SK-N-DZ (cell line): ENCODE data around the gene ZNF416. TPM values are rescaled to one million over a fixed set of nuclear protein-coding genes. Genes with fewer than 3 reads are reported as not detected.

Experiments used
- DNase-seq: peaks from one replicate; pipeline ENCODE4 v3.0.0-alpha.2; 2015; ENCODE audit warnings: low spot score
- polyA plus RNA-seq, 2 experiments: library from polyadenylated mRNA; depleted of rRNA; stranded (reverse); fragments of >200 nt; gene quantifications; 2 replicates each; pipeline ENCODE4 v1.2.3, GENCODE V29; 2014

The ZNF416 gene
- polyA plus RNA-seq (2014; cell fraction: cytosol; rRNA removed), result 1.5 and 2.7 TPM in 2 replicates
- 2.4 and 4.0 TPM in 2 replicates for polyA plus RNA-seq (2014; cell fraction: nucleus; rRNA removed)

DNA sequence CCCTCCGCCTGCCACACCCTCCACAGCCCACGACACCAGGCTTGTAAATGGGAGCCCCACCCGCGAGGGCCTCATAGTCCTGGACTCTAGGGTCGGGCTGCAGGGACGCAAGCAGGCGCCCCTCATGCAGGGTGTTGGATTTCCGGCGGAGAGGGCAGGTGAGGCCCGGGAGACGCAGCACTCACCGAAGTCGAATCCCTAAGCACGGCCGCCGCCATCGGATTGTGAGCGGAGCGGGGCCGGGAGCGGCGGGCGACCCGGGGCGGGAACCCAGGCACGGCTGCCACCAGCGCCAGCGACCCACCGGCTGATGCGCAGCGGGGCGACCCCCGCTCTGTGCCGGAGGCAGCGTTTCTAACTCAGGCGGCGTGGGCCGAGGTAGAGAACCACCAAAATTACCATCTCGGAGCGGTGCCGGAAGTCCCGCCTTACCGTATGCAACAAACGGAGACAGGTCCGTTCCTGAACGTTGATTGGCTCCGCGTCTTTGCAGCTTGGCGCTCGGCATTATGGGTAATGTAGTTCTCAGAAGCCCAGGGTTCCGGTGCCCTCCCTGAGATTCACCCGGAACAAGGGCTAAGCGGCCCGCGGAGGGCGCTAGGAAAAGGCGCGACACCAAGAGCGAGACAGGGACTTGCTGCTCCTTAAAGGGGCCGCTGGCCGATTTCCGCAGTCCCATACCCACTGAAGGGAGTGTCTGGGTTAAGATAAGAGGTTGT, at the start of gene ZNF416:
Gene ZNF416, minus strand, starts transcription at position 425 of the 719 bp plus-strand sequence. Its CDS starts 207 bp downstream, at position 218.
- DNase-seq, result peak; percentile 95

DNA sequence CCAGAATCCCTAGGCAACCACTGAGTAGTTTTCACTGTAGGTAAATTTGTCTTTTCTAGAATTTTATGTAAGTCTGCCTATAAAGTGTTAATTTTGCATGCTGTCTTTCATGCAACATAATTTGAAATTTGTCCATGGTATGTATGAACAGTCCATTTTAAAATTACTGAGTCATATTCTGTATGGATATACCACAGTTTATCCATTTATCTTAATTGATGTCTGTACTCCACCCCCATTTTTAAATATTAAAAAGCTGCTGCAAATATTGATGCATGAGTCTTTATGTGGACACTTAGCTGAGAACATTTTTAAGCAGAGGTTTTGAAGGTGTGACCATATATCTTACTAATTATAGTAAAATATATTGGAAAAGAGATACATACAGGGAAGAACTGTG, 44.4 kb upstream of the ZNF416 start:
- DNase-seq, result no peak

DNA sequence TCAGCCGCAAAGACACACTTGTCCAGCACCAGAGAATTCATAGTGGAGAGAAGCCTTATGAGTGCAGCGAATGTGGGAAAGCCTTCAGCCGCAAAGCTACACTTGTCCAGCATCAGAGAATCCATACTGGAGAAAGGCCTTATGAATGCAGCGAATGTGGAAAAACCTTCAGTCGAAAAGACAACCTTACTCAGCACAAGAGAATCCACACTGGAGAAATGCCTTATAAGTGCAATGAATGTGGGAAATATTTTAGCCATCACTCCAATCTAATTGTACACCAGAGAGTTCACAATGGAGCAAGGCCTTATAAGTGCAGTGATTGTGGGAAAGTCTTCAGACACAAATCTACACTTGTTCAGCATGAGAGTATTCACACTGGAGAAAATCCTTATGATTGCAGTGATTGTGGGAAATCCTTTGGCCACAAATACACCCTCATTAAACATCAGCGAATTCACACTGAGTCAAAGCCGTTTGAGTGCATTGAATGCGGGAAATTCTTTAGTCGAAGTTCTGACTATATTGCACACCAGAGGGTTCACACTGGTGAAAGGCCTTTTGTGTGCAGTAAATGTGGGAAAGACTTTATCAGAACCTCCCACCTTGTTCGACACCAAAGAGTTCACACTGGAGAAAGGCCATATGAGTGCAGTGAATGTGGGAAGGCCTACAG, 42.1 kb upstream of the ZNF416 start:
- DNase-seq, result no peak

DNA sequence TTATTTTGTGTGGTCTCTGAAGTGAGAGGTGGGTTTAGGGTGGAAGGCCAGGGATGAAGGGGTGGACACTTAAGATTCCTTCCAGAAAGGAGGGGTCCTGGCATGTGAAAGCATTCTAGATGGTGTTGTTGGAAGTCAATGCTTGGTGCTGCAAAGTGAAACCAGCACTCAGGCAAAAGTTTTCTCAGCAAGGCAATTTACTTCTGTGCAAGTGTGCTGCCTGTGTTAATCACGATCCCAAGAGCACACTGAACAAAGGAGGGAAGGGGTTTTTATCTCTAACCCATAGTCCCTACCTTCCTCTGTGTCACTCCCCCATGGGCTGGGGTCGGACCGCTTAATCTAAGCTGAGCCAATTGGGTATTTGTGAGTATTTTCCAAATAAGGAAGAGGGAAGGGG, 36.6 kb upstream of the ZNF416 start:
- DNase-seq, result no peak

DNA sequence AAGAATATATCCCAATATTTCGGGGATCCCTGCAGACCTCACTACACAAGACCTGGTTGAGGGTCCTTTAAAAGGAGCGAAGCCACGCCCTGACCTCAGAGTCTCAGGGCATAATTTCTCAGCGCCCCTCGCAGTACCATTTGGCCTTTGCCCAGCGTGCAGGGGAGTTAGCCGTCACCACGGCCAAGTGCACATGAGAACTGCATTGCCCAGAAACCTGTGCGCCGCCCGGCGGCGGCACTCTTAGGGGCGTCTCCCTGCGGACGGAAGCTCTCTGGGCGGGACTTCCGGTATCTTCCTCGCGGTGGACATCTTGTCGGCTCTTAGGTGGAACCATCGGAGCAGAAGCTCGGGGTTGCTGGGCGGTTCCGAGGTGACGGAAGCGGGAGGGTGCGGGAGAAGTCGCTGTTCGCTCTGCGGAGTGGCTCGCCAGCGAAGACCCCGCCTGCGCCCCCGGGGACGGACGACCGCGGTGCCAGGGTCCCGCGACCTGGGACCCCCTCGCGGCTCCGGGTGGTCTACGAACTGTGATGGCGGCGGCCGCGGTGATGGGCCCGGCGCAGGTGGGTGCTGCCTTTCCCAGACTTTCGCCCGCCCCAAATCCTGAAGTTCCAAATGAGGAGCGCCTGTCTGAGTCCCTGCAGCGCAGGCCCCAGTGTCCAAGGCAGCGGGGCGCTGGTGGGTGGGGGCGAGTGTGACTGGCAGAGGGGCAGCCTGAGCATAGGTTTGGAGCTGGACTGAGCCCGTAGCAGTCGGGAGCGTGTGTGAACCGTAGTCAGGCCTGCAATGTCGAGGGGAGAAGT, 35.4 kb upstream of the ZNF416 start, which contains the start of gene ZNF134:
Gene ZNF134, plus strand, starts transcription at position 302 of the 803 bp plus-strand sequence. CDS start 5,227 bp downstream, outside the sequence.
- DNase-seq, result peak; percentile 84

DNA sequence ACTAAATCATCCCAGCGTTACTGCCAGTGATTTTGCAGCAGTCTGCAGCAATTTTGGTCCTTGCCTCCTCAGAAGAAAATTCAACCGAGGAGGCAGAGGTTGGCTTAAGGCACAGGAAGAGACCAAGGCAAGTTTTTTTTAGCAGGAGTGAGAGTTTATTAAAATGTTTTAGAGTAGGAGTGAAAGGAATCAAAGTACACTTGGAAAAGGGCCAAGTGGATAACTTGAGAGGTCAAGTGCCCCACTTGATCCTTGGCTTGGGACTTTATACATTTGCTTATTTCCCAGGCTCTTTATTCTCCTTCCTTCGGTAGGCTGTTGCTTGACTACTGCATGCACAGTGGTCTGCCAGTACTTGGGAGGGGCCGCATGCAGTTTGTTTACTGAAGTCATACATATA, 32.4 kb upstream of the ZNF416 start:
- DNase-seq, result no peak

- no peak for DNase-seq
Observed at GRCh38 chr19:57606931-57607330, 28.2 kb upstream of the ZNF416 start.

DNA sequence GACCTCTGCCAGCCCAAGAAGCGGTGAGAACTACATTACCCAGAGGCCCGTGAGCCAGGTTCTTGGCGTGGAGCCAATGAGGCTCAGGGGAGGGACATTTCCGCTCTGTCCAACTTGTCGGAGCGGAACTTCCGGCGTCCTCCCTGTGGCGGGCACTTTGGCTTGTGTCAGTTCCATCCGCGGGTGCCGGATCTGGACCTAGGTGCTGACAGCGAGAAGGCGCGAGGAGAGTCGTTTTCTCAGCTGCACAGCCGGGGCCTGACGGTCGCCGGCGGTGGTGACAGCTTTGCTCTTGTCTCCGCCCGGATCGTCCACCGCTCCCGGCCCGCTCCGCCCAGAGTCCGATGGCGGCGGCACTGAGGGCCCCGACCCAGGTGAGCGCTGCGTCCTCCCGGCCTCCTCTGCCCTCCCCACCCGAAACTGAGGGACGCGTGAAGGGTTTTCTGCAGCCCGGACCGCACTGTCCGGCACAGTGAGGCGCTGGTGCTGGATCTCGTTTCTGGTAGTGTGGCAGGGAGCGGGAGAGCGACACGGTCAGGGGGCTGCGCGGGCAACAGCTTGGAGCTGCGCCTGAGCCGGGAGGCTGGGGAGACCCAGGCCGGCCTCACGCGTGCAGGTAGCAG, 21.2 kb upstream of the ZNF416 start, which contains the start of gene ZNF530:
Gene ZNF530, plus strand, starts transcription at position 125 of the 623 bp plus-strand sequence. CDS start 4,461 bp downstream, outside the sequence.
- peak; percentile 87 for DNase-seq

GRCh38 chr19:57599377-57599760, 20.7 kb upstream of the ZNF416 start:
- no peak for DNase-seq

- no peak for DNase-seq
Observed at GRCh38 chr19:57587529-57587928, 8.8 kb upstream of the ZNF416 start.

DNA sequence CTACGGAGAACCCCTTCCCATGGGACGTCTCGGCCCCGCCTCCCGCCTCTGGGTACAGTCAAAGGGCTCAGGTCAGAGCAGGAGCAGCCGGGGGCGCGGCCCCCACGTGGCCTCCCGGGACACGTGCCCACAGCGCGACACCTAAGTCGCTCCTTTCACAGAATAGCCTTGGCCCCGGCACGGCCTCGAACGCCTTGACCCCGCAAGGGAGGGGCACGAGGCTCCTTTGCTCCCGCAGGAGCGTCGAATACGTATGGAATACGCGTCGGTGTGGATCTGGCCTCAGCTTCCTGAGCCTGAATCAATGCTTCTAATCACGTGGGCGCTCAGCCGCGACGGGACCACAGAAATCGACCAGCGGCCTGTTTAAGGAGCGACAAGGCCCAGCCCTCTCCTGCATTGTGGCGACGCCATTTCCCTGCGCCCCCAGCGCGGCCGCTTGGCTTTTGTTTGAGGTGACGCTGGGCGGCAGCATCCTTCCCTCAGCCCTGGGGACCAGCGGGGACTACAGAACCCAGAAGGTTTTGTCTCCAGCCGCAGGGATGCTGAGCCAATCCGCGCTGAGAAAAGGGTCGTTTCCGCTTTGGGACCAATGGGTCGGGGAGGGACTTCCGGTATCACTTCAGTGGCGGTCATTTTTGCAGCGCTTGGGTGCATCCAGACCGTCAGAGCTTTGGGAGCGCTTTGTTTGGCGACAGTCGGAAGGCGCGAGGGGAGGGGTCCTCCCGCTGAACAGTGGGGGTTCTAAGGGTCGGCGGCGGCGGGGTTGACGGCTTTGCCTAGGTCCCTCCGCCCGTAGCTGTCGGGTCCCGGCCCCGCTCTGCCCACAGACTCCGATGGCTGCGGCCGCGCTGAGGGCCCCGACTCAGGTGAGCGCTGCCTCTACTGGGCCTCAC, 5.1 kb upstream of the ZNF416 start, which contains the start of gene ZIK1:
Gene ZIK1, plus strand, starts transcription at position 625 of the 896 bp plus-strand sequence. Its CDS starts 212 bp downstream, at position 837.
- DNase-seq, result peak; percentile 92

- DNase-seq, result no peak
Observed at GRCh38 chr19:57583104-57583520, 4.4 kb upstream of the ZNF416 start.

DNA sequence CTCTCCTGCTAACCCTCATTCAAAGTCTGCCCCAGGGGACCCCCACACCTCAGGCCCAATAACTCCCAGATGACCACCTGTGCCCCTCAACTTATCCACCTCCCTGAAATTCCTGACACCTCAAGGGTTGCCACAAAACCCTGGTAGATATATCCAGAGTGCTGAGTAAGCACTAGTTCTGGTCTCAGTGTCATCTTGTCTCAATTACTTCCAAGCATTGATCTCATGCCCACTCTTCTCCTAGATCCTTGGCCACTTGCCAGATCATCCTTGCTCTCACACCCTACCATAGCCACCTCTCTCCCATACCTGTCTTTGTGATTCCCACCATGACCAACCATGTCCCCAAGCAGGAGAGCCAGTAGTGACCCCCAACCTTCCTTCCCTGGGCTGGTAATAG, 2.0 kb downstream of the ZNF416 start:
- no peak for DNase-seq

DNA sequence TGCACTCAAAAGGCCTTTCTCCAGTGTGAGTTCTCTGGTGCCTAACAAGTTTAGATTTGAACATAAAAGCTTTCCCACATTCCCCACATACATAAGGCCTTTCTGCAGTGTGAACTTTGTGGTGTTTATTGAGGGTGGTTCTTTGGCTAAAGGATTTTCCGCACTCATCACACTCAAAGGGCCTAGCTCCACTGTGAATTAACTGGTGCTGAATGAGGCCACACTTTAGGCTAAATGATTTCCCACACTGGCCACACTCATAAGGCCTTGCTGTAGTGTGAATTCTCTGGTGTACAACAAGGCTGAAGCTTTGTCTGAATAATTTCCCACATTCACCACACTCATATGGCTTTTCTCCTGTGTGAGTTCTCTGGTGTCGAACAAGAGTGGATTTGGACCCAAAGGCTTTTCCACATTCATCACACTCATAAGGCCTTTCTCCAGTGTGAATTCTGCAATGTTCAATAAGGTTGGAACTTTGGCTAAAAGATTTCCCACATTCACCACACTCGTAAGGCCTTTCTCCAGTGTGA, 6.2 kb downstream of the ZNF416 start:
- DNase-seq, result no peak

DNA sequence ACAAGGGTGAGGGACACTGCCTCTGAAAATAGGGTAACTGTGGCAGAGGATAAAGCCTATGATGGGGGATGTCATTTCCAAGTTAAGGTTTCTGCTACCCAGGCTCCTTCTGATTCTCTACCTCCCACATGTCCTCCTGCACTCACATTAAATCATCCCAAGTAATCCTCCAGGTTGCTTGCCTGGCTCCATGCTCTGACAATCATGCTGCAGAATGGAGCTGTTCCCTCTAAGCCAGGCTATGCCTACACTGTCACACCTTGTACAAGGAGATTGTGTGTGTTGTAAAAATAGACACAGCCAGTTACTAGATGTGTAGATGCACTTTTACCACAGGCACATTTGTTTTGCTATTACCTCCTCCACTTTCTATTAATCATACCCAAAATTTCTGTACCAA, 8.0 kb downstream of the ZNF416 start:
- no peak for DNase-seq

- DNase-seq, result no peak
Observed at GRCh38 chr19:57566396-57567265, 12.1 kb downstream of the ZNF416 start.

GRCh38 chr19:57563547-57563946, 15.2 kb downstream of the ZNF416 start:
- no peak for DNase-seq

DNA sequence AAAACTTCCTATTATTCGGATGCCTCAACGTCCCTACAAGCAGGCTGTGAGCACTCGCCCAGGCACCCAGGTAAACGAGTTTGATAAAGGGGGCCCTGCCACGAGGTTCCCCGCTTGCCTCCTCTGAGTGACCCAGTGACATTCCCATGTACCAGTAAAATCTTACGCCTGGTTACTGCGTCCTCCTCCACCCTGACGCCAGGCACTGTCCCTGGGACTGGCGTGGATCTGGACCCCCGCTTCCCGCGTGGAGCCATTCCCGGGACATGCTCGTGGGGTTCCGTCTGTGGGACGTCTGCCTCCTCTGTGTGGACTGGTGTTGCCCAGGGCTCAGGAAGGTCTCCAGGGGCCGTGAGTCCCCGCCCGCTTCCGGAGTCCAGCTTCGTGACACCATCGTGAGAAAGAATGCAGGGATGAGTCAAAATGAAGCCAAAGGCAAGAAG, 18.6 kb downstream of the ZNF416 start:
- no peak for DNase-seq
